ENCODE data around the gene ASB6. TPM values are rescaled to one million over a fixed set of nuclear protein-coding genes. Genes with fewer than 3 reads are reported as not detected.

ASB6 gene
- total and polyA plus RNA-seq, 4 donors, result 3.4 to 8.4 (median 6.2) TPM

DNA sequence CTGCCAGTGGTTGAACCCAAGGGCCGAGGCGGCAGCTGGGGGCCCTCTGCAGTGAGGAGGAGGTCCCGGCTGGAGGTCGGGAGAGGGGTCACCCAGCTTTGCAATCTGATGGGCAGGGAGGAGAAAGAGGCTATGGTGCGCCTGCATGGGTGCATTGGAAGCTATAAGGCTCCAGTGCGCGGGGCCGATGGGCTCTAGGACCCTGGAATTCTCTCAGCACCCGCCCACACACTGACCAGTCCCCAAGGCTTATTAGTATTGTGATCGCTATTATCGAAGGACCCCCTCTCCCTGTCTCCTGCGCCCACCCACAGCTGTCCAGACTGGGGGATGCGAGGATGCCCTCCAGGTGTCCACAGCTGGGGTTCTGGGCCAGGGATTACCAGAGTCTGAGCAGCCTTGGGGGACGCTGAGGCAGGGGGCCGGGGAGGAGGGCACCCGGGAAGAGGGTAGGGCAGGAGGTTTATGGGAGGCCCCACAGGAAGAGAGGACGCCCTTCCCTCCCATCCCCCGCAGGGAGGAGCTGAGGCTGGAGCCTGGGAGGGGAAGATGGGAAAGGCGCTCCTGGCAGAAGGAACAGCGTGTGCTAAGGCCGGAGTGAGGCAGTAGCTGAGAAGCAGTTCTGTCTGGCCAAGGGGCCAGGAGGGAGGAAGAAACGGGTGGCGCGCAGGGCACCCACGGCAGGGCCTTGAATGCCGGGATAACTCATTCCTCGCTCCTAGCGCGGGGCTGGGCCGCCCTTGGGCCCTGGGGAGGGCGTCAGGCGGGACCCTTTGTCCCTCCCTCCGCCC is 45.2 kb downstream of the ASB6 start:
- Histone ChIP-seq H3K9me3 (ENCODE audit: control insufficient read depth in 4 of 4, low read length in 3 of 4) (no peaks in the 10 kb centered on the region), H3K36me3 (ENCODE audit: control insufficient read depth in 4 of 4, insufficient read depth in 3 of 4, low read depth in 1 of 4, low read length in 3 of 4) (no peaks in the 10 kb centered on the region), H3K27me3 (ENCODE audit: control insufficient read depth in 4 of 4, insufficient read depth in 4 of 4, low read length in 3 of 4) (peaks cover 0 to 3% (median 0%) of the 10 kb centered on the region in 4 donors), H3K4me1 (ENCODE audit: control insufficient read depth in 4 of 4, insufficient read depth in 4 of 4, low read length in 3 of 4) (peaks cover 0 to 7% (median 4%) of the 10 kb centered on the region in 4 donors), H3K4me3 (ENCODE audit: low read depth in 1 of 3, low read length in 3 of 3) (peak overlapping the region in 1 of 3 donors; percentile 39), H3K27ac (ENCODE audit: low read depth in 1 of 2, low read length in 2 of 2) (peak overlapping the region; percentile 44 to 54), H3K9ac (ENCODE audit: low read depth in 1 of 2, low read length in 2 of 2) (no peak overlapping the region)
- TF ChIP-seq TAF1 (conservative IDR thresholded peaks at IDR 0.05) (no peak), SP1 (IDR thresholded peaks at IDR 0.05) (no peak)
- DNase-seq (ENCODE audit: low spot score), result no peak
- WGBS, result 41% methylated on average over 33 of the region's 33 CpGs

DNA sequence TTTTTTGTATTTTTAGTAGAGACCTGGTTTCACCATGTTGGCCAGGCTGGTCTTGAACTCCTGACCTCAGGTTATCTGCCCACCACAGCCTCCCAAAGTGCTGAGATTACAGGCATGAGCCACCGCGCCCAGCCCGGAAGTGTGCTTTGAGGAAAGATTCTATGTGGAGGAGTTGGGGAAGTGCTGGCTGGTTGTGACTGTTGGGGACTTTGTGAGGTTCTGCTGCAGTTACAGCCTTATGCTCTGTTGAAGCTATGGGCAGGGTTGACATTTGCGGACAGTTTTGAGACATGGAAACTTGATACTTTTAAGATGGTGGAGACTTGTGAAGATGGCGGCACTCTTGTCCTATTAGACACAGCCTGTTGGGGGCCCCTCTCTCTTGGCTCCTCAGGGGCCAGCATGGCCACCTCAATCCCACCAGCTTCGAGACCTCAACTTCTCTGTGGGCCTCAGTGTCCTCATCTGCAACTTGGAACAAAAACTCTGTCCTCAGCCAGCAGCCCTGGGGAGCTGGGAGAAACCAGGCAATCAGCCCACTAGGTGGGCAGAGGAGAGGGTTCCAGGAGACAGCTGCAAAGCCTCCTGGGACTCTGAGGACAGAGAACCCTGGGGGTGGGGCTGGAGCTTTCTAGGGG is 45.9 kb downstream of the ASB6 start:
- Histone ChIP-seq H3K36me3 (ENCODE audit: control insufficient read depth in 4 of 4, insufficient read depth in 3 of 4, low read depth in 1 of 4, low read length in 3 of 4) (no peaks in the 10 kb centered on the region), H3K27me3 (ENCODE audit: control insufficient read depth in 4 of 4, insufficient read depth in 4 of 4, low read length in 3 of 4) (peaks cover 0 to 3% (median 0%) of the 10 kb centered on the region in 4 donors), H3K4me1 (ENCODE audit: control insufficient read depth in 4 of 4, insufficient read depth in 4 of 4, low read length in 3 of 4) (peaks cover 0 to 7% (median 4%) of the 10 kb centered on the region in 4 donors), H3K9ac (ENCODE audit: low read depth in 1 of 2, low read length in 2 of 2) (no peak overlapping the region), H3K27ac (ENCODE audit: low read depth in 1 of 2, low read length in 2 of 2) (no peak overlapping the region), H3K4me3 (ENCODE audit: low read depth in 1 of 3, low read length in 3 of 3) (no peak overlapping the region), H3K9me3 (ENCODE audit: control insufficient read depth in 4 of 4, low read length in 3 of 4) (no peaks in the 10 kb centered on the region)
- WGBS, result 81% methylated on average over 6 of the region's 6 CpGs
- no peak for DNase-seq (ENCODE audit: low spot score)
- TF ChIP-seq NR2F2 (IDR thresholded peaks at IDR 0.05) (no peak), GABPA (IDR thresholded peaks at IDR 0.05 in 1 of 2, conservative IDR thresholded peaks at IDR 0.05 in 1 of 2) (no peak), FOXA1 (IDR thresholded peaks at IDR 0.05) (no peak), EGR1 (IDR thresholded peaks at IDR 0.05; ENCODE audit: low read depth in 2 of 2) (no peak), RAD21 (IDR thresholded peaks at IDR 0.05) (no peak)

DNA sequence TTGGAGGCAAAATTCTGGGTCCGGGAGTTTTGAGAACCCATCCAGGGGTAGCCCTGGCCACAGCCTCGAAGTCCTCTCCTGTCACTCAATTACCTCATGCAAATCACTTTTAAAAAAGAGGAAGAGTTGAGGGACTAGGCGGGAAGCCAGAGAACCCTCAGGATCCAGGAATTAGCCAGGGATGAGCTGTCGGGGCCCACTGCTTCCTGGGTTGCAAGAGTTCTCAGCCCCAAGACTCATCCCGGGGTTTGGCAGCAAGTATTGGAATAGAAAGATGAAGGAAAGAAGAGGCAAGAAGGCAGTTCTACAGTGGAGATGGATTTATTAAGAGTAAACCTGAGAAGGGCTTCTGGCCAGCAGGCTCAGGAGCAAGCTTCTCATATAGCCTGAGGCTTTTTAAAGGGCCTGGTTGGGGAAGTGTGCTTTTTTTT is 46.6 kb downstream of the ASB6 start:
- no peaks in the 10 kb centered on the region for H3K9me3 ChIP-seq (ENCODE audit: control insufficient read depth in 4 of 4, low read length in 3 of 4)
- no peak for TF ChIP-seq FOXA1 (IDR thresholded peaks at IDR 0.05)
- no peak for TF ChIP-seq YY1 (IDR thresholded peaks at IDR 0.05)
- TF ChIP-seq RAD21 (IDR thresholded peaks at IDR 0.05), result no peak
- TF ChIP-seq, protein P1, sequence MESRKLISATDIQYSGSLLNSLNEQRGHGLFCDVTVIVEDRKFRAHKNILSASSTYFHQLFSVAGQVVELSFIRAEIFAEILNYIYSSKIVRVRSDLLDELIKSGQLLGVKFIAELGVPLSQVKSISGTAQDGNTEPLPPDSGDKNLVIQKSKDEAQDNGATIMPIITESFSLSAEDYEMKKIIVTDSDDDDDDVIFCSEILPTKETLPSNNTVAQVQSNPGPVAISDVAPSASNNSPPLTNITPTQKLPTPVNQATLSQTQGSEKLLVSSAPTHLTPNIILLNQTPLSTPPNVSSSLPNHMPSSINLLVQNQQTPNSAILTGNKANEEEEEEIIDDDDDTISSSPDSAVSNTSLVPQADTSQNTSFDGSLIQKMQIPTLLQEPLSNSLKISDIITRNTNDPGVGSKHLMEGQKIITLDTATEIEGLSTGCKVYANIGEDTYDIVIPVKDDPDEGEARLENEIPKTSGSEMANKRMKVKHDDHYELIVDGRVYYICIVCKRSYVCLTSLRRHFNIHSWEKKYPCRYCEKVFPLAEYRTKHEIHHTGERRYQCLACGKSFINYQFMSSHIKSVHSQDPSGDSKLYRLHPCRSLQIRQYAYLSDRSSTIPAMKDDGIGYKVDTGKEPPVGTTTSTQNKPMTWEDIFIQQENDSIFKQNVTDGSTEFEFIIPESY (IDR thresholded peaks at IDR 0.05), result no peak
- TF ChIP-seq, protein P2, sequence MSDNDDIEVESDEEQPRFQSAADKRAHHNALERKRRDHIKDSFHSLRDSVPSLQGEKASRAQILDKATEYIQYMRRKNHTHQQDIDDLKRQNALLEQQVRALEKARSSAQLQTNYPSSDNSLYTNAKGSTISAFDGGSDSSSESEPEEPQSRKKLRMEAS (IDR thresholded peaks at IDR 0.05), result no peak
- no peak for TF ChIP-seq TAF1 (conservative IDR thresholded peaks at IDR 0.05)
- no peak for TF ChIP-seq FOXA2 (IDR thresholded peaks at IDR 0.05)
- TF ChIP-seq EGR1 (IDR thresholded peaks at IDR 0.05; ENCODE audit: low read depth in 2 of 2), result no peak
- TF ChIP-seq JUND (IDR thresholded peaks at IDR 0.05), result no peak
- TF ChIP-seq HNF4G (IDR thresholded peaks at IDR 0.05), result no peak
- TF ChIP-seq, protein P3, sequence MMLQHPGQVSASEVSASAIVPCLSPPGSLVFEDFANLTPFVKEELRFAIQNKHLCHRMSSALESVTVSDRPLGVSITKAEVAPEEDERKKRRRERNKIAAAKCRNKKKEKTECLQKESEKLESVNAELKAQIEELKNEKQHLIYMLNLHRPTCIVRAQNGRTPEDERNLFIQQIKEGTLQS (IDR thresholded peaks at IDR 0.05), result no peak
- WGBS, result 71% methylated on average over 5 of the region's 5 CpGs
- peaks cover 0 to 3% (median 0%) of the 10 kb centered on the region in 4 donors for H3K27me3 ChIP-seq (ENCODE audit: control insufficient read depth in 4 of 4, insufficient read depth in 4 of 4, low read length in 3 of 4)
- H3K4me1 ChIP-seq (ENCODE audit: control insufficient read depth in 4 of 4, insufficient read depth in 4 of 4, low read length in 3 of 4), result peaks cover 0 to 7% (median 4%) of the 10 kb centered on the region in 4 donors
- no peak overlapping the region for H3K4me3 ChIP-seq (ENCODE audit: low read depth in 1 of 3, low read length in 3 of 3)
- no peak overlapping the region for H3K27ac ChIP-seq (ENCODE audit: low read depth in 1 of 2, low read length in 2 of 2)
- H3K36me3 ChIP-seq (ENCODE audit: control insufficient read depth in 4 of 4, insufficient read depth in 3 of 4, low read depth in 1 of 4, low read length in 3 of 4), result no peaks in the 10 kb centered on the region
- H3K9ac ChIP-seq (ENCODE audit: low read depth in 1 of 2, low read length in 2 of 2), result no peak overlapping the region
- DNase-seq (ENCODE audit: low spot score), result no peak

Data from liver (tissue), 9 donors.